Stomach (tissue), 4 donors: ENCODE data around the gene ALKAL2.

Experiments used
- POLR2A ChIP-seq, 4 donors: fragments of 450-650 bp; IDR thresholded peaks; one replicate each; pipeline ENCODE4 v1.6.1; 2016; ENCODE audit warnings: antibody characterized with exemption in 4 of 4, control low read depth in 2 of 4, mild to moderate bottlenecking in 1 of 4, moderate library complexity in 1 of 4
- POLR2AphosphoS5 ChIP-seq, 3 donors: sonication (generic); formaldehyde crosslinking; IDR thresholded peaks; one replicate each; pipeline ENCODE4 v1.6.1; 2016; ENCODE audit warnings: antibody characterized with exemption in 3 of 3
- TF ChIP-seq, protein P1 (sequence below), 7 experiments: fragments of 450-650 bp in 4 of 7; fragments of 200-600 bp in 3 of 7; sonication (generic) in 3 of 7; IDR thresholded peaks; one replicate each; pipeline ENCODE4 v1.5.1; 2016 to 2019; ENCODE audit warnings: antibody characterized with exemption in 7 of 7, control low read depth in 2 of 7, mild to moderate bottlenecking in 1 of 7

DNA sequence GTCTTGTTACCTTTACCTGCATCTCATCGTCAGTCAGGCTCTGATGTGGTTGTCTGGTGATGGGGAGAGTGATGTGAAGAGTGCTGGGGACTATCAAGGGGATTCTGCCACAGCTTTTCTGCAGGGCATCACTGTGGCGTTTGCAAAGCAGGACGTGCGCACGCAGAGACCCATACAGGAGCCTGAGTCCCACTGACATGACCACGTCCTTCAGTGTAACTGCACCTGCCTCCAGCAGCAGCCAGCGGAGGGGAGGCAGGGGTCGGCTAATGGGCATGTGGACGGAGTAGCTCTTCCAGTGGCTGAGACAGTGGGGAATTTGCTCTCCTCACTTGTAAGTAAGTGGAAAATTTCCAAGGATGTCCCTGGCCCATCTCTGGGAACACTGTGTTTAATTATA, 6.5 kb downstream of the ALKAL2 start:
- TF ChIP-seq, protein P1, sequence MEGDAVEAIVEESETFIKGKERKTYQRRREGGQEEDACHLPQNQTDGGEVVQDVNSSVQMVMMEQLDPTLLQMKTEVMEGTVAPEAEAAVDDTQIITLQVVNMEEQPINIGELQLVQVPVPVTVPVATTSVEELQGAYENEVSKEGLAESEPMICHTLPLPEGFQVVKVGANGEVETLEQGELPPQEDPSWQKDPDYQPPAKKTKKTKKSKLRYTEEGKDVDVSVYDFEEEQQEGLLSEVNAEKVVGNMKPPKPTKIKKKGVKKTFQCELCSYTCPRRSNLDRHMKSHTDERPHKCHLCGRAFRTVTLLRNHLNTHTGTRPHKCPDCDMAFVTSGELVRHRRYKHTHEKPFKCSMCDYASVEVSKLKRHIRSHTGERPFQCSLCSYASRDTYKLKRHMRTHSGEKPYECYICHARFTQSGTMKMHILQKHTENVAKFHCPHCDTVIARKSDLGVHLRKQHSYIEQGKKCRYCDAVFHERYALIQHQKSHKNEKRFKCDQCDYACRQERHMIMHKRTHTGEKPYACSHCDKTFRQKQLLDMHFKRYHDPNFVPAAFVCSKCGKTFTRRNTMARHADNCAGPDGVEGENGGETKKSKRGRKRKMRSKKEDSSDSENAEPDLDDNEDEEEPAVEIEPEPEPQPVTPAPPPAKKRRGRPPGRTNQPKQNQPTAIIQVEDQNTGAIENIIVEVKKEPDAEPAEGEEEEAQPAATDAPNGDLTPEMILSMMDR (IDR thresholded peaks at IDR 0.05): no peak
- TF ChIP-seq POLR2A (IDR thresholded peaks at IDR 0.05) (no peak), POLR2AphosphoS5 (IDR thresholded peaks at IDR 0.05) (no peak)
